IMR-90 (cell line): ENCODE results near the gene KCTD16. TPM values are rescaled to one million over a fixed set of nuclear protein-coding genes. Genes with fewer than 3 reads are reported as not detected.

Experiments used
- ATAC-seq: fragments of 200-7000 bp; cut with Tn5 transposase; 2 replicates; pipeline ENCODE4 v1.9.1; 2020; ENCODE audit warnings: low read depth, mild to moderate bottlenecking, moderate library complexity
- BruUV-seq: library from RNA; stranded (reverse); fragments of 400-500 nt; replicated peaks from 2 replicates; lab custom pipeline; 2021; lab: Mats Ljungman, UMichigan
- CTCF ChIA-PET: fragments of 300-600 bp; formaldehyde crosslinking; extraction: SDS; loops from one replicate; lab custom pipeline; 2021; ENCODE audit warnings: antibody characterized with exemption; lab: Yijun Ruan, JAX
- POLR2A ChIA-PET: fragments of 300-600 bp; sonication (Branson Sonifier 250); formaldehyde crosslinking; loops from one replicate; lab custom pipeline; 2022; ENCODE audit warnings: antibody characterized with exemption; ENCODE audit not compliant: unreplicated experiment; lab: Charles Lee
- DNase-seq: peaks from one replicate; pipeline ENCODE4 v3.0.0; 2013
- H2AFZ ChIP-seq: replicated peaks from 2 replicates; pipeline ENCODE3; 2013; ENCODE audit warnings: low read length, mild to moderate bottlenecking; ENCODE audit not compliant: poor library complexity
- H2AK5ac ChIP-seq: 2 replicates; pipeline ENCODE4 v1.6.1; 2013; ENCODE audit warnings: low read depth, low read length, inconsistent platforms
- H2AK9ac ChIP-seq: replicated peaks from 2 replicates; pipeline ENCODE3; 2013; ENCODE audit warnings: mild to moderate bottlenecking, low read depth, low read length, moderate library complexity; ENCODE audit not compliant: poor library complexity
- H2BK120ac ChIP-seq: 2 replicates; pipeline ENCODE4 v1.6.1; 2013; ENCODE audit warnings: low read depth, low read length, inconsistent platforms
- H2BK15ac ChIP-seq: 3 replicates; pipeline ENCODE4 v1.6.1; 2013; ENCODE audit warnings: low read depth, low read length, inconsistent platforms
- H2BK20ac ChIP-seq: 2 replicates; pipeline ENCODE4 v1.6.1; 2013; ENCODE audit warnings: low read depth, mild to moderate bottlenecking, inconsistent platforms, low read length, moderate library complexity
- H2BK5ac ChIP-seq: 2 replicates; pipeline ENCODE4 v1.6.1; 2013; ENCODE audit warnings: mild to moderate bottlenecking, low read depth, low read length, inconsistent platforms; ENCODE audit not compliant: poor library complexity, severe bottlenecking
- H3K14ac ChIP-seq: replicated peaks from 2 replicates; pipeline ENCODE4 v1.6.1; 2013; ENCODE audit warnings: low read depth, low read length, inconsistent platforms
- H3K18ac ChIP-seq: 2 replicates; pipeline ENCODE4 v1.6.1; 2013; ENCODE audit warnings: low read depth, low read length, control low read depth
- H3K23ac ChIP-seq: 2 replicates; pipeline ENCODE4 v1.6.1; 2013; ENCODE audit warnings: low read depth, low read length, inconsistent platforms
- H3K27ac ChIP-seq: 2 replicates; pipeline ENCODE4 v1.5.1; 2013; ENCODE audit warnings: mild to moderate bottlenecking, control low read depth, low read length; ENCODE audit not compliant: insufficient read depth
- H3K27me3 ChIP-seq: 2 replicates; pipeline ENCODE4 v1.6.1; 2013; ENCODE audit warnings: low read length; ENCODE audit not compliant: control insufficient read depth, insufficient read depth
- H3K36me3 ChIP-seq: 2 replicates; pipeline ENCODE4 v1.6.1; 2013; ENCODE audit warnings: low read length, mixed read lengths; ENCODE audit not compliant: control insufficient read depth, insufficient read depth
- H3K4ac ChIP-seq: 2 replicates; pipeline ENCODE4 v1.6.1; 2013; ENCODE audit warnings: low read depth, low read length, inconsistent platforms
- H3K4me1 ChIP-seq: 2 replicates; pipeline ENCODE4 v1.6.1; 2013; ENCODE audit warnings: low read length, mixed read lengths; ENCODE audit not compliant: control insufficient read depth, insufficient read depth
- H3K4me2 ChIP-seq: 2 replicates; pipeline ENCODE4 v1.6.1; 2013; ENCODE audit warnings: low read depth, mild to moderate bottlenecking, control low read depth, low read length, moderate library complexity
- H3K4me3 ChIP-seq: 2 replicates; pipeline ENCODE4 v1.5.1; 2013; ENCODE audit warnings: low read depth, mild to moderate bottlenecking, control low read depth, low read length, moderate library complexity; ENCODE audit not compliant: insufficient read depth
- H3K56ac ChIP-seq: 2 replicates; pipeline ENCODE4 v1.6.1; 2013; ENCODE audit warnings: low read length, inconsistent platforms; ENCODE audit not compliant: insufficient read depth; ENCODE audit errors: extremely low read depth
- H3K79me1 ChIP-seq, 2 experiments: 2 replicates each; pipeline ENCODE4 v1.6.1; 2013; ENCODE audit warnings: low read length in 2 of 2, inconsistent platforms in 1 of 2, low read depth in 1 of 2
- H3K9ac ChIP-seq: 2 replicates; pipeline ENCODE4 v1.6.1; 2013; ENCODE audit warnings: low read depth, low read length, control low read depth
- H3K9me1 ChIP-seq: 2 replicates; pipeline ENCODE4 v1.6.1; 2013; ENCODE audit warnings: low read length, inconsistent platforms; ENCODE audit not compliant: insufficient read depth
- H3K9me3 ChIP-seq: 2 replicates; pipeline ENCODE4 v1.6.1; 2013; ENCODE audit warnings: low read length; ENCODE audit not compliant: control insufficient read depth, insufficient read depth
- H4K20me1 ChIP-seq: 2 replicates; pipeline ENCODE4 v1.6.1; 2013; ENCODE audit warnings: low read length, inconsistent platforms; ENCODE audit not compliant: insufficient read depth
- H4K5ac ChIP-seq: 2 replicates; pipeline ENCODE4 v1.6.1; 2013; ENCODE audit warnings: mild to moderate bottlenecking, low read depth, low read length, control low read depth
- H4K8ac ChIP-seq, 2 experiments: 2 replicates each; pipeline ENCODE4 v1.6.1; 2013; ENCODE audit warnings: low read depth in 2 of 2, low read length in 2 of 2, control low read depth in 1 of 2, inconsistent platforms in 1 of 2
- H4K91ac ChIP-seq: 2 replicates; pipeline ENCODE4 v1.6.1; 2013; ENCODE audit warnings: low read depth, low read length, inconsistent platforms; ENCODE audit not compliant: insufficient read depth
- MAFK ChIP-seq: IDR thresholded peaks from 2 replicates; pipeline ENCODE4 v1.6.1; 2012; ENCODE audit warnings: low read depth, low read length, improper control_type of control experiment
- MXI1 ChIP-seq: IDR thresholded peaks from 2 replicates; pipeline ENCODE4 v1.6.1; 2012; ENCODE audit warnings: low read depth, mild to moderate bottlenecking, low read length, moderate library complexity, borderline replicate concordance
- NFE2L2 ChIP-seq: fragments of 150-350 bp; IDR thresholded peaks from 2 replicates; pipeline ENCODE4 v1.6.1; 2016; ENCODE audit warnings: low read depth, mild to moderate bottlenecking, low read length
- POLR2A ChIP-seq: IDR thresholded peaks from 2 replicates; pipeline ENCODE4 v1.6.1; 2012; ENCODE audit warnings: mild to moderate bottlenecking, low read depth, low read length
- RAD21 ChIP-seq: IDR thresholded peaks from 2 replicates; pipeline ENCODE4 v1.6.1; 2012; ENCODE audit warnings: low read length, improper control_type of control experiment
- WGBS, 2 experiments: methylation state at CpG; one replicate each; pipeline versions ENCODE4 v1.1.5 to v1.1.7; 2013; ENCODE audit warnings: missing lambda C conversion rate in 2 of 2; ENCODE audit not compliant: insufficient read length in 1 of 2; ENCODE audit errors: extremely low coverage in 2 of 2; 5-methylcytosine and 5-hydroxymethylcytosine counted together
- dilution Hi-C: fragments of 300-500 bp; cut with HindIII; formaldehyde crosslinking; loops from one replicate; pipeline ENCODE4 v1.14.3; 2018; ENCODE audit warnings: low sequenced_read_pairs; ENCODE audit not compliant: unreplicated experiment
- in situ Hi-C: fragments of 300-500 bp; cut with MboI; formaldehyde crosslinking; loops from 3 replicates; pipeline ENCODE4 v1.14.3; 2019; ENCODE audit warnings: low sequenced_read_pairs, inconsistent platforms, mixed read lengths
- intact Hi-C: fragments of 100-400 bp; cut with micrococcal nuclease; formaldehyde crosslinking; loops from 2 replicates; pipeline ENCODE4 v1.10.0; 2022
- polyA plus RNA-seq, 3 experiments: library from polyadenylated mRNA; depleted of rRNA; stranded (reverse); fragments of >200 nt; gene quantifications; 2 replicates each; pipeline ENCODE4 v1.2.3, GENCODE V29; 2012; ENCODE audit warnings: low replicate concordance in 1 of 3
- total RNA-seq: library from RNA; depleted of rRNA; stranded (reverse); fragments of >200 nt; gene quantifications from 2 replicates; pipeline ENCODE4 v1.2.3, GENCODE V29; 2012
- TF ChIP-seq, protein P1 (sequence below): conservative IDR thresholded peaks from 2 replicates; pipeline ENCODE4 v1.5.1; 2012; ENCODE audit warnings: mild to moderate bottlenecking, low read depth, low read length, improper control_type of control experiment

Gene KCTD16
- total and polyA plus RNA-seq, 2 of the 4 experiments (the other 2 are of a cell fraction), result 0.43 to 1.1 TPM

DNA sequence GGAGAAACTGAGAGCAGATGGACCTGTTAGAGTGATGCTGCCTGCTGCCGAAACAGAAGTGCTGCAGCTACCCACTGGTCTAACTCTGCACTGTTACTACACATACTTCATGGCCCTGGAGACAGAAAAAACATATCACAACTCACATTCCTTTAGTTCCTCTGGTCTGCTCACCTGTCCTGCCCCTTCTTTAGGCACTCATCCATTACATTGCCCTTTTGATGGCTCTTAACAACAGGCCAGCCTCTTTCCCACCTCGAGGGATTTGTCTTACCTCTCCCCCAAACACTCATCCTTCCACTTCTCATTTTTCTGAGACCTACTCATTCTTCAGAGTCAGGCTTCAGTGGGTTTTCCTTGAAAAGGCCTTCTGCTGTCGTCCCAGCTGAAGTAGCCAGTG is 49.2 kb downstream of the KCTD16 start:
- intact Hi-C loops, result no loop called here
- H3K9me3 ChIP-seq, result no peaks in the 10 kb centered on the region
- ChIA-PET CTCF (no interaction called here), POLR2A (no interaction called here)
- no peak overlapping the region for H3K4me3 ChIP-seq
- H2BK5ac ChIP-seq, result no peak overlapping the region
- no peaks in the 10 kb centered on the region for H3K79me1 ChIP-seq
- no peak for DNase-seq
- no peak overlapping the region for H3K56ac ChIP-seq
- no peak overlapping the region for H2AFZ ChIP-seq
- no peak overlapping the region for H3K4me2 ChIP-seq
- no peak overlapping the region for H2AK5ac ChIP-seq
- no TSS peak for BruUV-seq
- no peaks in the 10 kb centered on the region for H4K20me1 ChIP-seq
- no peaks in the 10 kb centered on the region for H3K27me3 ChIP-seq
- H2BK120ac ChIP-seq, result no peak overlapping the region
- H3K9me1 ChIP-seq, result no peaks in the 10 kb centered on the region
- no peak overlapping the region for H3K14ac ChIP-seq
- no peak overlapping the region for H3K27ac ChIP-seq
- no peaks in the 10 kb centered on the region for H3K36me3 ChIP-seq
- no peak overlapping the region for H4K8ac ChIP-seq
- no peak overlapping the region for H3K4ac ChIP-seq
- H3K23ac ChIP-seq, result no peak overlapping the region
- no peak overlapping the region for H3K18ac ChIP-seq
- TF ChIP-seq POLR2A (no peak), MXI1 (no peak), RAD21 (no peak), MAFK (no peak), NFE2L2 (no peak)
- TF ChIP-seq, protein P1, sequence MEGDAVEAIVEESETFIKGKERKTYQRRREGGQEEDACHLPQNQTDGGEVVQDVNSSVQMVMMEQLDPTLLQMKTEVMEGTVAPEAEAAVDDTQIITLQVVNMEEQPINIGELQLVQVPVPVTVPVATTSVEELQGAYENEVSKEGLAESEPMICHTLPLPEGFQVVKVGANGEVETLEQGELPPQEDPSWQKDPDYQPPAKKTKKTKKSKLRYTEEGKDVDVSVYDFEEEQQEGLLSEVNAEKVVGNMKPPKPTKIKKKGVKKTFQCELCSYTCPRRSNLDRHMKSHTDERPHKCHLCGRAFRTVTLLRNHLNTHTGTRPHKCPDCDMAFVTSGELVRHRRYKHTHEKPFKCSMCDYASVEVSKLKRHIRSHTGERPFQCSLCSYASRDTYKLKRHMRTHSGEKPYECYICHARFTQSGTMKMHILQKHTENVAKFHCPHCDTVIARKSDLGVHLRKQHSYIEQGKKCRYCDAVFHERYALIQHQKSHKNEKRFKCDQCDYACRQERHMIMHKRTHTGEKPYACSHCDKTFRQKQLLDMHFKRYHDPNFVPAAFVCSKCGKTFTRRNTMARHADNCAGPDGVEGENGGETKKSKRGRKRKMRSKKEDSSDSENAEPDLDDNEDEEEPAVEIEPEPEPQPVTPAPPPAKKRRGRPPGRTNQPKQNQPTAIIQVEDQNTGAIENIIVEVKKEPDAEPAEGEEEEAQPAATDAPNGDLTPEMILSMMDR, result no peak
- dilution Hi-C loops, result no loop called here
- H2AK9ac ChIP-seq, result no peak overlapping the region
- H3K9ac ChIP-seq, result no peak overlapping the region
- H4K91ac ChIP-seq, result no peak overlapping the region
- in situ Hi-C loops, result loop anchor here (25.0 kb wide), 2 partner anchors 1117 to 1492 kb away; no protein-coding TSS in a partner anchor
- no peak overlapping the region for H2BK20ac ChIP-seq
- no peak overlapping the region for H4K5ac ChIP-seq
- WGBS, 2 experiments, result 0% methylated on average over 1 of the region's 3 CpGs; no CpG with 5 or more reads in 1 of the 2 experiments
- no peak for ATAC-seq
- H3K4me1 ChIP-seq, result no peaks in the 10 kb centered on the region
- H2BK15ac ChIP-seq, result no peak overlapping the region
